ENCODE data around the gene KRTAP12-3. TPM values are rescaled to one million over a fixed set of nuclear protein-coding genes. Genes with fewer than 3 reads are reported as not detected.
"Not testable (repeated sequence)": the region's sequence is repeated elsewhere in the genome, so short reads cannot be mapped to it uniquely, and the experiment has no call there.

Gene KRTAP12-3
- total RNA-seq, 1 donor from 2014 or later = not detected

DNA sequence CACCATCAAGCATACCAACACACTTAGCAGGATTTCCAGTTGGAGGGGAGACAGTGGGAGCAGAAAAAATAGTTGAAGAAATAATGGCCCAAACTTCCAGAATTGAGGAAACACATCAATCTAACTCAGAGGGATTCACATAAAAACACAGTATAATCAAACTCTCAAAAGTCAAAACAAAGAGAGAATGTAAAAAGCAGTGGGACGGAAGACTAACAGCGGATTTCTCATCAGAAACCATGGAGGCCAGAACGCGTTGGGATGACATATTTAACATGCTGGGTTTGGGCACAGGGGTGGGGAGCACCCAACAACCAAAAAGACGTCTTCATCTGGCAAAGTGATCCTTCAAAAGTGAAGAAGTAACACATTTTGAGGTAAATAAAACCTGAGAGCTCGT is 37.8 kb upstream of the KRTAP12-3 start:
- Mint-ChIP-seq H3K27me3 (ENCODE audit: unreplicated experiment) (peaks cover 6% of the 10 kb centered on the region), H3K4me1 (ENCODE audit: low read depth, unreplicated experiment) (peaks cover 10% of the 10 kb centered on the region), H3K4me3 (ENCODE audit: unreplicated experiment) (no peak overlapping the region), H3K9me3 (ENCODE audit: unreplicated experiment) (peaks cover 15% of the 10 kb centered on the region), H3K27ac (ENCODE audit: unreplicated experiment) (no peak overlapping the region), H3K36me3 (ENCODE audit: unreplicated experiment) (peaks cover 42% of the 10 kb centered on the region)
- DNase-seq = no peak
- TF ChIP-seq, protein P1, sequence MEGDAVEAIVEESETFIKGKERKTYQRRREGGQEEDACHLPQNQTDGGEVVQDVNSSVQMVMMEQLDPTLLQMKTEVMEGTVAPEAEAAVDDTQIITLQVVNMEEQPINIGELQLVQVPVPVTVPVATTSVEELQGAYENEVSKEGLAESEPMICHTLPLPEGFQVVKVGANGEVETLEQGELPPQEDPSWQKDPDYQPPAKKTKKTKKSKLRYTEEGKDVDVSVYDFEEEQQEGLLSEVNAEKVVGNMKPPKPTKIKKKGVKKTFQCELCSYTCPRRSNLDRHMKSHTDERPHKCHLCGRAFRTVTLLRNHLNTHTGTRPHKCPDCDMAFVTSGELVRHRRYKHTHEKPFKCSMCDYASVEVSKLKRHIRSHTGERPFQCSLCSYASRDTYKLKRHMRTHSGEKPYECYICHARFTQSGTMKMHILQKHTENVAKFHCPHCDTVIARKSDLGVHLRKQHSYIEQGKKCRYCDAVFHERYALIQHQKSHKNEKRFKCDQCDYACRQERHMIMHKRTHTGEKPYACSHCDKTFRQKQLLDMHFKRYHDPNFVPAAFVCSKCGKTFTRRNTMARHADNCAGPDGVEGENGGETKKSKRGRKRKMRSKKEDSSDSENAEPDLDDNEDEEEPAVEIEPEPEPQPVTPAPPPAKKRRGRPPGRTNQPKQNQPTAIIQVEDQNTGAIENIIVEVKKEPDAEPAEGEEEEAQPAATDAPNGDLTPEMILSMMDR (IDR thresholded peaks at IDR 0.05; ENCODE audit: partially characterized antibody, unreplicated experiment) = no peak

DNA sequence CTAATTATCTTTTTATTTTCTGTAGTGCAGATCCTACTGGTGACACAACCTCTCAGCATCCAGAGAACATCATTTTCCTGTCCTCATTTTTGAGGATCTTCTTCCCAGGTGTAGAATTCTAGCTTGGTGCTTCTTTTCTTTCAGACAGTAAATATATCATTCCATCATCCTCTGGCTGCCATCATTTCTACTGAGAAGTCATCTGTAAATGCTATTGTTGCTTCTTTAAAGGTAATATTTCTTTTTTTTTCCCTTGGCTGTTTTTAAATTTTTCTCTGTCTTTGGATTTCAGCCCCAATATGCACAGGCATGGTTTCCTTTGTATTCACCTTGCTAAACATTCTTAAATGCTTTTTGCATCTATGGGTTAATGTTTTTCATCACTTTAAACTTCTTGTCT is 34.2 kb upstream of the KRTAP12-3 start:
- peaks cover 9% of the 10 kb centered on the region for H3K9me3 Mint-ChIP-seq (ENCODE audit: unreplicated experiment)
- no peaks in the 10 kb centered on the region for H3K4me1 Mint-ChIP-seq (ENCODE audit: low read depth, unreplicated experiment)
- H3K27me3 Mint-ChIP-seq (ENCODE audit: unreplicated experiment) = no peaks in the 10 kb centered on the region
- TF ChIP-seq, protein P1 (IDR thresholded peaks at IDR 0.05; ENCODE audit: partially characterized antibody, unreplicated experiment) = no peak
- peaks cover 46% of the 10 kb centered on the region for H3K36me3 Mint-ChIP-seq (ENCODE audit: unreplicated experiment)
- no peak overlapping the region for H3K4me3 Mint-ChIP-seq (ENCODE audit: unreplicated experiment)
- no peak for DNase-seq
- no peak overlapping the region for H3K27ac Mint-ChIP-seq (ENCODE audit: unreplicated experiment)

DNA sequence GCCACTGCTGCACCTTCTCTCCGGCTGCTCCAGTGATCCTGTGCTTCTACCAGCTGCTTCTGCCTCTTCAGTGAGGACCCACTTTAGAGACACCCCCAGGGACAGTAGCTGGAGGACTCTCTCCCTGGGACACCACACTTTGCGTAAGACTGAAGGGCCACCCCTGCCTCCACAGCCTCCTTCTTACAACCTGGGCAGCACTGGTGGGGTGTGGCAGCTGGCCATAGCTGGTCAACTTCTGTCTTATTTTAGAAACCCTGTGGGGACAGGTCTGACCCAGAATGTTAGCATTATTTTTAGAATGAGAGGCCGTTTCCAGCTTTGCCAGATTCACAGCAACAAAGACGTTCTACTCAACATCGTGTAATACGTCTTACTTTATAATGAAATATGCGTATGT is 32.0 kb upstream of the KRTAP12-3 start:
- peaks cover 12% of the 10 kb centered on the region for H3K9me3 Mint-ChIP-seq (ENCODE audit: unreplicated experiment)

DNA sequence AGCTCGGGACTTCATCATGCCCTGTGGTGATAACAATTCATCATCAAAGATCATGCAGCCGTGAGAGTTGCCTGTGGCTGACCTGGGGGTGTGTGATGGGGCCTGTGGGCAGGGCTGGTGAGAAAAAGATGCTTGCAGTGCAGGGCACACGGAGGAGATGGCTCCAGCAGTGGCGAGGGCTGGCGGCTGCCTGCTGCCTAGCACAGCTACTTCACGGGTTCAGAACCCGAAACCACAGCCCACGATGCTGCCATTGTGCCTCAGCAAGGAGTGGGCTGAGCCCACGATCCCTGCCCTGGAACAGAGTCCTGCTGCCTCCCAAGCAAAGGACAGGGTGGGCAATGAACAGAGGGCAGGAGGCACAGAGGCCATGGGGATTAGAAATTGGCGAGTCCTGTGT is 31.5 kb upstream of the KRTAP12-3 start:
- no peak for DNase-seq
- Mint-ChIP-seq H3K4me3 (ENCODE audit: unreplicated experiment) (no peak overlapping the region), H3K27ac (ENCODE audit: unreplicated experiment) (no peak overlapping the region), H3K9me3 (ENCODE audit: unreplicated experiment) (peaks cover 14% of the 10 kb centered on the region), H3K4me1 (ENCODE audit: low read depth, unreplicated experiment) (peaks cover 2% of the 10 kb centered on the region), H3K27me3 (ENCODE audit: unreplicated experiment) (peaks cover 3% of the 10 kb centered on the region), H3K36me3 (ENCODE audit: unreplicated experiment) (peaks cover 46% of the 10 kb centered on the region)
- TF ChIP-seq, protein P1 (IDR thresholded peaks at IDR 0.05; ENCODE audit: partially characterized antibody, unreplicated experiment) = no peak

More for the DNA sequence above, 32.0 kb upstream of the KRTAP12-3 start:
- H3K4me3 Mint-ChIP-seq (ENCODE audit: unreplicated experiment) = no peak overlapping the region
- H3K4me1 Mint-ChIP-seq (ENCODE audit: low read depth, unreplicated experiment) = peaks cover 2% of the 10 kb centered on the region
- DNase-seq = no peak
- peaks cover 3% of the 10 kb centered on the region for H3K27me3 Mint-ChIP-seq (ENCODE audit: unreplicated experiment)
- TF ChIP-seq, protein P1 (IDR thresholded peaks at IDR 0.05; ENCODE audit: partially characterized antibody, unreplicated experiment) = no peak
- H3K36me3 Mint-ChIP-seq (ENCODE audit: unreplicated experiment) = peaks cover 42% of the 10 kb centered on the region
- H3K27ac Mint-ChIP-seq (ENCODE audit: unreplicated experiment) = no peak overlapping the region

DNA sequence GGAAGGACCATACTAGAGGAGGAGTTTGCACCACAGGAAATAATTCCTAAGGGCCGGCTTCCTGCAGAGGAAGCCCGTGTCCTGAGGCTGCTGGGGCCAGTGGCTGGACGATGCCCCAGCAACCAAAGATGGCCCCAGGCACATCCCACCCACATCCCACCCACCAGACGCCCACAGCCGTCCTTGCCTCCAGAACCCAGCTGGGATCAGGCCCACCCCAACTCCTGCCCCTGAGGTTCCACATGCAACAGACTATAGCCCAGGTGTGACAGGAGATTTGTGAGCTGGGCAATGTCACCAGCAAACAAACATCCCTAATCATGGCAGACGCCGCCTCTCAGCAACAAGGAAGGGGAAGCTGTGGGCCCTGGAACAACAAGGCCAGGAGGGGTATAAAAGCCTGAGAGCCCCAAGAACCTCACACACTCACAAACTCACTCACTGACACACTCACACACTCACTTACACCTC is 31.0 kb upstream of the KRTAP12-3 start, which contains the start of gene KRTAP10-9:
KRTAP10-9 (plus strand) TSS at position 421 of the 471 bp plus-strand sequence. CDS start 79 bp downstream, outside the sequence.
- peaks cover 50% of the 10 kb centered on the region for H3K36me3 Mint-ChIP-seq (ENCODE audit: unreplicated experiment)
- peaks cover 15% of the 10 kb centered on the region for H3K9me3 Mint-ChIP-seq (ENCODE audit: unreplicated experiment)
- H3K27ac Mint-ChIP-seq (ENCODE audit: unreplicated experiment) = peak within 1 kb of the TSS; percentile 22
- peaks cover 2% of the 10 kb centered on the region for H3K4me1 Mint-ChIP-seq (ENCODE audit: low read depth, unreplicated experiment)
- peaks cover 3% of the 10 kb centered on the region for H3K27me3 Mint-ChIP-seq (ENCODE audit: unreplicated experiment)
- TF ChIP-seq, protein P1 (IDR thresholded peaks at IDR 0.05; ENCODE audit: partially characterized antibody, unreplicated experiment) = no peak
- no peak within 1 kb of the TSS for H3K4me3 Mint-ChIP-seq (ENCODE audit: unreplicated experiment)
- no peak for DNase-seq

DNA sequence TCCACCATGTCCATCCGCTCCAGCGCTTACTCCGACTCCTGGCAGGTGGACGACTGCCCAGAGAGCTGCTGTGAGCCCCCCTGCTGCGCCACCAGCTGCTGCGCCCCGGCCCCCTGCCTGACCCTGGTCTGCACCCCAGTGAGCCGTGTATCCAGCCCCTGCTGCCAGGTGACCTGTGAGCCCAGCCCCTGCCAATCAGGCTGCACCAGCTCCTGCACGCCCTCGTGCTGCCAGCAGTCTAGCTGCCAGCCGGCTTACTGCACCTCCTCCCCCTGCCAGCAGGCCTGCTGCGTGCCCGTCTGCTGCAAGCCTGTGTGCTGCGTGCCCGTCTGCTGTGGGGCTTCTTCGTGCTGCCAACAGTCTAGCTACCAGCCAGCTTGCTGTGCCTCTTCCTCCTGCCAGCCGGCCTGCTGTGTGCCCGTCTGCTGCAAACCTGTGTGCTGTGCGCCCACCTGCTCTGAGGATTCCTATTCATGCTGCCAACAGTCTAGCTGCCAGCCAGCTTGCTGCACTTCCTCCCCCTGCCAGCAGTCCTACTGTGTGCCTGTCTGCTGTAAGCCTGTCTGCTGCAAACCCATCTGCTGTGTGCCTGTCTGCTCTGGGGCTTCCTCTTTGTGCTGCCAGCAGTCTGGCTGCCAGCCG is 30.4 kb upstream of the KRTAP12-3 start:
- H3K27me3 Mint-ChIP-seq (ENCODE audit: unreplicated experiment); DNase-seq; H3K4me1 Mint-ChIP-seq (ENCODE audit: low read depth, unreplicated experiment); H3K4me3 Mint-ChIP-seq (ENCODE audit: unreplicated experiment): not testable (repeated sequence)
- H3K27ac Mint-ChIP-seq (ENCODE audit: unreplicated experiment) = peak overlapping the region; percentile 22
- H3K9me3 Mint-ChIP-seq (ENCODE audit: unreplicated experiment) = peaks cover 16% of the 10 kb centered on the region
- peaks cover 54% of the 10 kb centered on the region for H3K36me3 Mint-ChIP-seq (ENCODE audit: unreplicated experiment)

DNA sequence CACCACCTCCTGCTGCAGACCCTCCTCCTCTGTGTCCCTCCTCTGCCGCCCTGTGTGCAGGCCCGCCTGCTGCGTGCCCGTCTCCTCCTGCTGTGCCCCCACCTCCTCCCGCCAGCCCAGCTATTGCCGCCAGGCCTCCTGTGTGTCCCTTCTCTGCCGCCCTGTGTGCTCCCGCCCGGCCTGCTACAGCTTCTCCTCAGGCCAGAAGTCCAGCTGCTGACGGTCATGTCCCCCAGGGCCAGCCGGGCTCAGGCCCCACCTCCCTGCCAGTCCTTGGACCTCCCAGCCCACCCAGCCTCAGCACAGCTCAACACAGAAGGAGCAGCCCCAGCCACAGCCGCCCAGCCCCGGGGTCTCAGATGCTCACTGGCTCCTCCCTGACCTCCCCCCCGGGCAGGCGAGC is 29.9 kb upstream of the KRTAP12-3 start:
- Mint-ChIP-seq H3K27ac (ENCODE audit: unreplicated experiment) (peak overlapping the region; percentile 22), H3K9me3 (ENCODE audit: unreplicated experiment) (peaks cover 16% of the 10 kb centered on the region), H3K36me3 (ENCODE audit: unreplicated experiment) (peaks cover 50% of the 10 kb centered on the region)
- not testable (repeated sequence) for DNase-seq; H3K4me3 Mint-ChIP-seq (ENCODE audit: unreplicated experiment); H3K4me1 Mint-ChIP-seq (ENCODE audit: low read depth, unreplicated experiment); H3K27me3 Mint-ChIP-seq (ENCODE audit: unreplicated experiment)
